DMS 273 (cell line): ENCODE data around the gene SPINK4.

Experiments used
- DNase-seq: peaks from one replicate; lab custom pipeline; 2025; ENCODE audit not compliant: unreplicated experiment; lab: John Stamatoyannopoulos, UW

Gene SPINK4

GRCh38 chr9:33290247-33291030 is 50.5 kb downstream of the SPINK4 start, which contains the start of gene NFX1:
NFX1 (plus strand) TSS chr9:33290516; CDS start chr9:33290573, 57 bp downstream.
- peak; percentile 99 for DNase-seq

- no peak for DNase-seq
Measured at GRCh38 chr9:33291031-33291397, 51.0 kb downstream of the SPINK4 start.

- DNase-seq = no peak
Measured at GRCh38 chr9:33291901-33292300, 51.9 kb downstream of the SPINK4 start.

- DNase-seq = no peak
Measured at GRCh38 chr9:33293782-33294181, 53.8 kb downstream of the SPINK4 start.

GRCh38 chr9:33294670-33295432 is 54.9 kb downstream of the SPINK4 start:
- DNase-seq = no peak

- no peak for DNase-seq
Measured at GRCh38 chr9:33295571-33295970, 55.6 kb downstream of the SPINK4 start.

GRCh38 chr9:33297432-33297831 is 57.5 kb downstream of the SPINK4 start:
- DNase-seq = peak; percentile 62
